HepG2 (cell line): ENCODE results near the gene ITGA6. TPM values are rescaled to one million over a fixed set of nuclear protein-coding genes. Genes with fewer than 3 reads are reported as not detected.

Source experiments
- BRD4 ChIP-seq: sonication (generic); formaldehyde crosslinking; IDR thresholded peaks from 2 replicates; pipeline ENCODE4 v1.4.0; 2020; ENCODE audit warnings: missing genetic modification reagents
- CAMTA2 ChIP-seq: sonication (generic); formaldehyde crosslinking; IDR thresholded peaks from 2 replicates; pipeline ENCODE4 v1.4.0; 2020; ENCODE audit warnings: mild to moderate bottlenecking, missing genetic modification reagents, borderline replicate concordance
- DR1 ChIP-seq: sonication (generic); formaldehyde crosslinking; IDR thresholded peaks from 2 replicates; pipeline ENCODE4 v1.8.0; 2021; ENCODE audit warnings: mild to moderate bottlenecking, missing genetic modification reagents, inconsistent platforms
- HNF4G ChIP-seq, 2 experiments: sonication (generic) in 1 of 2; formaldehyde crosslinking in 1 of 2; IDR thresholded peaks; 2 replicates each; pipeline versions ENCODE4 v1.4.0 to v1.6.1; 2011 to 2020; ENCODE audit warnings: borderline replicate concordance in 2 of 2, low read depth in 2 of 2, mild to moderate bottlenecking in 2 of 2, low read length in 1 of 2, missing genetic modification reagents in 1 of 2, moderate library complexity in 1 of 2
- KAT2B ChIP-seq: fragments of 150-350 bp; IDR thresholded peaks from 2 replicates; pipeline ENCODE4 v1.6.1; 2014; ENCODE audit warnings: low read depth, low read length, borderline replicate concordance
- KLF6 ChIP-seq: IDR thresholded peaks from 2 replicates; pipeline ENCODE4 v1.8.0; 2016; ENCODE audit warnings: missing biosample characterization, missing genetic modification reagents
- MTA1 ChIP-seq: sonication (generic); formaldehyde crosslinking; IDR thresholded peaks from 2 replicates; pipeline ENCODE4 v1.4.0; 2020; ENCODE audit warnings: missing genetic modification reagents, mild to moderate bottlenecking, borderline replicate concordance
- NR0B2 ChIP-seq: sonication (generic); formaldehyde crosslinking; IDR thresholded peaks from 2 replicates; pipeline ENCODE4 v1.4.0; 2020; ENCODE audit warnings: mild to moderate bottlenecking, missing genetic modification reagents
- RFXANK ChIP-seq: IDR thresholded peaks from 2 replicates; pipeline ENCODE4 v1.6.1; 2016
- SMARCE1 ChIP-seq: fragments of 450-650 bp; IDR thresholded peaks from 2 replicates; pipeline ENCODE4 v1.6.1; 2017; ENCODE audit warnings: borderline replicate concordance
- SYNCRIP ChIP-seq: fragments of 200-400 bp; formaldehyde crosslinking; IDR thresholded peaks from 2 replicates; pipeline ENCODE4 v1.6.1; 2018; ENCODE audit warnings: mild to moderate bottlenecking, low read depth, low read length; ENCODE audit not compliant: insufficient read depth
- TAF1 ChIP-seq: sonication (generic); formaldehyde crosslinking; IDR thresholded peaks from 2 replicates; pipeline ENCODE4 v1.4.0; 2020; ENCODE audit warnings: missing genetic modification reagents
- TOE1 ChIP-seq: sonication (generic); formaldehyde crosslinking; IDR thresholded peaks from 2 replicates; pipeline ENCODE4 v1.4.0; 2020; ENCODE audit warnings: mild to moderate bottlenecking, missing genetic modification reagents
- U2AF1 ChIP-seq: fragments of 200-400 bp; formaldehyde crosslinking; optimal IDR thresholded peaks from 2 replicates; pipeline ENCODE3; 2017; ENCODE audit warnings: mild to moderate bottlenecking, low read depth, low read length
- ZNF160 ChIP-seq: sonication (generic); formaldehyde crosslinking; IDR thresholded peaks from 2 replicates; pipeline ENCODE4 v1.8.0; 2022; ENCODE audit warnings: mild to moderate bottlenecking, inconsistent platforms, missing genetic modification reagents
- ZNF335 ChIP-seq: sonication (generic); formaldehyde crosslinking; IDR thresholded peaks from 2 replicates; pipeline ENCODE4 v1.4.0; 2020; ENCODE audit warnings: missing genetic modification reagents
- ZNF652 ChIP-seq: IDR thresholded peaks from 2 replicates; pipeline ENCODE4 v1.6.1; 2016; ENCODE audit warnings: low read depth, borderline replicate concordance
- ZNF737 ChIP-seq: sonication (generic); formaldehyde crosslinking; IDR thresholded peaks from 2 replicates; pipeline ENCODE4 v1.5.0; 2020; ENCODE audit warnings: missing genetic modification reagents, mild to moderate bottlenecking, borderline replicate concordance
- ZNF850 ChIP-seq: sonication (generic); formaldehyde crosslinking; conservative IDR thresholded peaks from 2 replicates; pipeline ENCODE4 v1.9.0; 2021; ENCODE audit warnings: mild to moderate bottlenecking, missing genetic modification reagents
- ZSCAN25 ChIP-seq: sonication (generic); formaldehyde crosslinking; IDR thresholded peaks from 2 replicates; pipeline ENCODE4 v1.8.0; 2022; ENCODE audit warnings: mild to moderate bottlenecking, missing genetic modification reagents
- polyA plus RNA-seq, 8 experiments: library from polyadenylated mRNA; depleted of rRNA in 3 of 8; stranded (reverse) in 7 of 8; unstranded in 1 of 8; fragments of >200 nt; fragmentation: Illumina TruSeq in 4 of 8; extraction: Trizol in 4 of 8; gene quantifications; 2 replicates each; pipeline versions ENCODE4 v1.2.1 to v1.2.3, GENCODE V29; 2011 to 2016; ENCODE audit warnings: low read depth in 4 of 8, missing spikeins in 1 of 8, mixed read lengths in 1 of 8; ENCODE audit not compliant: insufficient read depth in 1 of 8
- total RNA-seq, 5 experiments: library from RNA; depleted of rRNA; stranded (reverse); fragments of >200 nt; fragmentation: Illumina TruSeq; extraction: Trizol; gene quantifications; 2 replicates each; pipeline ENCODE4 v1.2.3, GENCODE V29; 2016; ENCODE audit warnings: low read depth in 1 of 5
- TF ChIP-seq, protein P1 (sequence below): sonication (generic); formaldehyde crosslinking; IDR thresholded peaks from 2 replicates; pipeline ENCODE4 v1.4.0; 2020; ENCODE audit warnings: missing genetic modification reagents
- TF ChIP-seq, protein P2 (sequence below): sonication (generic); formaldehyde crosslinking; IDR thresholded peaks from 2 replicates; pipeline ENCODE4 v1.5.0; 2020; ENCODE audit warnings: mild to moderate bottlenecking, missing genetic modification reagents
- TF ChIP-seq, protein P3 (sequence below): sonication (generic); formaldehyde crosslinking; IDR thresholded peaks from 2 replicates; pipeline ENCODE4 v1.9.0; 2021; ENCODE audit warnings: missing genetic modification reagents, borderline replicate concordance
- TF ChIP-seq, protein P4 (sequence below): sonication (generic); formaldehyde crosslinking; IDR thresholded peaks from 2 replicates; pipeline ENCODE4 v1.4.0; 2020; ENCODE audit warnings: missing genetic modification reagents

The ITGA6 gene
- total and polyA plus RNA-seq, 2 of the 13 experiments (the other 11 are each of a cell fraction or from before 2014, with no cell fraction given), result 24.0 to 92.5 TPM

- TF ChIP-seq BRD4 (CRISPR knock-in tag), result peak; percentile 12; the same call in 1 of the 2 replicates
- peak; percentile 51; the same call in 1 of the 2 replicates for TF ChIP-seq ZSCAN25
- no peak for TF ChIP-seq SMARCE1
- TF ChIP-seq, protein P1, sequence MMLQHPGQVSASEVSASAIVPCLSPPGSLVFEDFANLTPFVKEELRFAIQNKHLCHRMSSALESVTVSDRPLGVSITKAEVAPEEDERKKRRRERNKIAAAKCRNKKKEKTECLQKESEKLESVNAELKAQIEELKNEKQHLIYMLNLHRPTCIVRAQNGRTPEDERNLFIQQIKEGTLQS (CRISPR knock-in tag), result no peak
- peak; percentile 93 for TF ChIP-seq ZNF652
- TF ChIP-seq NR0B2 (CRISPR knock-in tag), result peak; percentile 34; the same call in 1 of the 2 replicates
- TF ChIP-seq HNF4G (IDR thresholded peaks at IDR 0.05; ENCODE audit: borderline replicate concordance, low read depth, low read length), result peak; percentile 42; the same call in 1 of the 2 replicates
- TF ChIP-seq HNF4G (CRISPR knock-in tag; IDR thresholded peaks at IDR 0.05; ENCODE audit: borderline replicate concordance, low read depth), result no peak
- peak; percentile 82 for TF ChIP-seq U2AF1
- TF ChIP-seq TOE1, result no peak
- no peak for TF ChIP-seq ZNF335 (CRISPR knock-in tag)
- TF ChIP-seq KLF6, result no peak
- TF ChIP-seq ZNF850, result no peak
- 0 out of 2 replicates have a peak, but pooled peaks have one; percentile 24 for TF ChIP-seq MTA1 (CRISPR knock-in tag)
- TF ChIP-seq ZNF160 (CRISPR knock-in tag), result no peak
- no peak for TF ChIP-seq CAMTA2 (CRISPR knock-in tag)
- peak; percentile 37; the same call in 1 of the 2 replicates for TF ChIP-seq ZNF737 (CRISPR knock-in tag)
- TF ChIP-seq, protein P2, sequence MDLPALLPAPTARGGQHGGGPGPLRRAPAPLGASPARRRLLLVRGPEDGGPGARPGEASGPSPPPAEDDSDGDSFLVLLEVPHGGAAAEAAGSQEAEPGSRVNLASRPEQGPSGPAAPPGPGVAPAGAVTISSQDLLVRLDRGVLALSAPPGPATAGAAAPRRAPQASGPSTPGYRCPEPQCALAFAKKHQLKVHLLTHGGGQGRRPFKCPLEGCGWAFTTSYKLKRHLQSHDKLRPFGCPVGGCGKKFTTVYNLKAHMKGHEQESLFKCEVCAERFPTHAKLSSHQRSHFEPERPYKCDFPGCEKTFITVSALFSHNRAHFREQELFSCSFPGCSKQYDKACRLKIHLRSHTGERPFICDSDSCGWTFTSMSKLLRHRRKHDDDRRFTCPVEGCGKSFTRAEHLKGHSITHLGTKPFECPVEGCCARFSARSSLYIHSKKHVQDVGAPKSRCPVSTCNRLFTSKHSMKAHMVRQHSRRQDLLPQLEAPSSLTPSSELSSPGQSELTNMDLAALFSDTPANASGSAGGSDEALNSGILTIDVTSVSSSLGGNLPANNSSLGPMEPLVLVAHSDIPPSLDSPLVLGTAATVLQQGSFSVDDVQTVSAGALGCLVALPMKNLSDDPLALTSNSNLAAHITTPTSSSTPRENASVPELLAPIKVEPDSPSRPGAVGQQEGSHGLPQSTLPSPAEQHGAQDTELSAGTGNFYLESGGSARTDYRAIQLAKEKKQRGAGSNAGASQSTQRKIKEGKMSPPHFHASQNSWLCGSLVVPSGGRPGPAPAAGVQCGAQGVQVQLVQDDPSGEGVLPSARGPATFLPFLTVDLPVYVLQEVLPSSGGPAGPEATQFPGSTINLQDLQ, result peak; percentile 77; the same call in 1 of the 2 replicates
- no peak for TF ChIP-seq KAT2B
- TF ChIP-seq DR1 (CRISPR knock-in tag), result no peak; the same call in 1 of the 2 replicates
- TF ChIP-seq, protein P3, sequence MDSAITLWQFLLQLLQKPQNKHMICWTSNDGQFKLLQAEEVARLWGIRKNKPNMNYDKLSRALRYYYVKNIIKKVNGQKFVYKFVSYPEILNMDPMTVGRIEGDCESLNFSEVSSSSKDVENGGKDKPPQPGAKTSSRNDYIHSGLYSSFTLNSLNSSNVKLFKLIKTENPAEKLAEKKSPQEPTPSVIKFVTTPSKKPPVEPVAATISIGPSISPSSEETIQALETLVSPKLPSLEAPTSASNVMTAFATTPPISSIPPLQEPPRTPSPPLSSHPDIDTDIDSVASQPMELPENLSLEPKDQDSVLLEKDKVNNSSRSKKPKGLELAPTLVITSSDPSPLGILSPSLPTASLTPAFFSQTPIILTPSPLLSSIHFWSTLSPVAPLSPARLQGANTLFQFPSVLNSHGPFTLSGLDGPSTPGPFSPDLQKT (CRISPR knock-in tag), result 0 out of 2 replicates have a peak, but pooled peaks have one; percentile 13
- TF ChIP-seq, protein P4, sequence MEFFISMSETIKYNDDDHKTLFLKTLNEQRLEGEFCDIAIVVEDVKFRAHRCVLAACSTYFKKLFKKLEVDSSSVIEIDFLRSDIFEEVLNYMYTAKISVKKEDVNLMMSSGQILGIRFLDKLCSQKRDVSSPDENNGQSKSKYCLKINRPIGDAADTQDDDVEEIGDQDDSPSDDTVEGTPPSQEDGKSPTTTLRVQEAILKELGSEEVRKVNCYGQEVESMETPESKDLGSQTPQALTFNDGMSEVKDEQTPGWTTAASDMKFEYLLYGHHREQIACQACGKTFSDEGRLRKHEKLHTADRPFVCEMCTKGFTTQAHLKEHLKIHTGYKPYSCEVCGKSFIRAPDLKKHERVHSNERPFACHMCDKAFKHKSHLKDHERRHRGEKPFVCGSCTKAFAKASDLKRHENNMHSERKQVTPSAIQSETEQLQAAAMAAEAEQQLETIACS (CRISPR knock-in tag), result peak; percentile 52; the same call in 1 of the 2 replicates
- no peak for TF ChIP-seq TAF1 (CRISPR knock-in tag)
- no peak for TF ChIP-seq SYNCRIP
- no peak for TF ChIP-seq RFXANK (CRISPR knock-in tag)
Measured at GRCh38 chr2:172427990-172428831, 825 bp downstream of the ITGA6 start (continued).
